ENCODE results near the gene DUSP18.

GRCh38 chr22:30640361-30640760 is 27.3 kb downstream of the DUSP18 start:
- TF ChIP-seq GATA2 (IDR thresholded peaks at IDR 0.05; ENCODE audit: low read depth, low read length) (no peak), GATA3 (IDR thresholded peaks at IDR 0.05; ENCODE audit: low read depth, low read length) (no peak)

Measured in SH-SY5Y (cell line).